BJ (cell line): ENCODE results near the gene SMARCAL1. TPM values are rescaled to one million over a fixed set of nuclear protein-coding genes. Genes with fewer than 3 reads are reported as not detected.

Experiments
- CTCF ChIA-PET: fragments of 350-600 bp; formaldehyde crosslinking; extraction: SDS; loops from one replicate; lab custom pipeline; 2021; ENCODE audit warnings: antibody characterized with exemption, inconsistent platforms; lab: Yijun Ruan, JAX
- POLR2A ChIA-PET: fragments of 300-600 bp; sonication (Branson Sonifier 250); formaldehyde crosslinking; extraction: SDS; loops from one replicate; lab custom pipeline; 2021; ENCODE audit warnings: antibody characterized with exemption; lab: Charles Lee
- DNase-seq: peaks from one replicate; pipeline ENCODE4 v3.0.0-alpha.2; 2011; ENCODE audit warnings: low read depth
- H3K27me3 ChIP-seq: 2 replicates; pipeline ENCODE4 v1.6.0; 2011; ENCODE audit warnings: low read length; ENCODE audit not compliant: control insufficient read depth, insufficient read depth
- H3K36me3 ChIP-seq: 2 replicates; pipeline ENCODE4 v1.5.1; 2011; ENCODE audit warnings: low read length; ENCODE audit not compliant: control insufficient read depth, insufficient read depth
- H3K4me3 ChIP-seq: 2 replicates; pipeline ENCODE4 v1.5.1; 2011; ENCODE audit warnings: low read depth, mild to moderate bottlenecking, control low read depth, low read length
- CTCF ChIP-seq: IDR thresholded peaks from 2 replicates; pipeline ENCODE4 v1.5.1; 2011; ENCODE audit warnings: low read depth, mild to moderate bottlenecking, control low read depth, inconsistent platforms, low read length, moderate library complexity; ENCODE audit not compliant: insufficient read depth
- polyA plus RNA-seq: library from polyadenylated mRNA; depleted of rRNA; stranded (reverse); fragments of >200 nt; gene quantifications from 2 replicates; pipeline ENCODE4 v1.2.3, GENCODE V29; 2011

Gene SMARCAL1
- polyA plus RNA-seq, 1 experiment, result 41.2 TPM

- H3K27me3 ChIP-seq, result no peaks in the 10 kb centered on the region
- ChIA-PET POLR2A (no interaction called here), CTCF (interaction anchor here (0.7 to 1.5 kb wide), 3 partner anchors 9 to 327 kb away, joined by 3 read pairs; no protein-coding TSS in a partner anchor)
- DNase-seq, result no peak
- no peak overlapping the region for H3K4me3 ChIP-seq
- peaks cover 16% of the 10 kb centered on the region for H3K36me3 ChIP-seq
- TF ChIP-seq CTCF, result no peak
Observed at GRCh38 chr2:216448829-216449228, 36.5 kb downstream of the SMARCAL1 start.

DNA sequence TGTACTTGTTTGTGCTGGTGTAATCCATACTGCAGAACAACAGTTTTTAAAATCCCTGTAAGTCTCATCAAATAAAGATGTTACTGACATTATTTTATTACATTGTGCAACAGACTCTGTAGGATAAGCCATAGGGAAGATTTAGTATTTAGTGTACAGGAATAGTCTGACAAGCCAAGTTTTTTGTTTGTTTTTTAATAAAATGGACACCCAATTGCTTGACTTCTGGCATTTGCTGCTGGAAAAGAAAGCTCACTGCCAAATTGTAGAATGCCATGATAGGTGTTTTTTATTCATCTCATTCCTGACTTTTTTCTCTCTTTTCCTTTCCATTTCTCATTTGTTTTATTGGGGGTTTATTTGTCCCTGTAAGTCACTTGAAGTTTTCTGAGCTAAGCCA is 38.1 kb downstream of the SMARCAL1 start:
- H3K36me3 ChIP-seq, result peaks cover 16% of the 10 kb centered on the region
- ChIA-PET CTCF (interaction anchor here (1.0 kb wide), 1 partner anchor 41 kb away, joined by 3 read pairs; no protein-coding TSS in a partner anchor), POLR2A (no interaction called here)
- no peak overlapping the region for H3K4me3 ChIP-seq
- no peak for DNase-seq
- H3K27me3 ChIP-seq, result no peaks in the 10 kb centered on the region
- no peak for TF ChIP-seq CTCF

- ChIA-PET POLR2A (no interaction called here), CTCF (interaction anchor here (1.0 kb wide), 1 partner anchor 40 kb away, joined by 3 read pairs; no protein-coding TSS in a partner anchor)
- TF ChIP-seq CTCF, result no peak
- H3K36me3 ChIP-seq, result peaks cover 16% of the 10 kb centered on the region
- no peak for DNase-seq
- H3K27me3 ChIP-seq, result no peaks in the 10 kb centered on the region
- H3K4me3 ChIP-seq, result no peak overlapping the region
Observed at GRCh38 chr2:216450784-216451183, 38.5 kb downstream of the SMARCAL1 start.

DNA sequence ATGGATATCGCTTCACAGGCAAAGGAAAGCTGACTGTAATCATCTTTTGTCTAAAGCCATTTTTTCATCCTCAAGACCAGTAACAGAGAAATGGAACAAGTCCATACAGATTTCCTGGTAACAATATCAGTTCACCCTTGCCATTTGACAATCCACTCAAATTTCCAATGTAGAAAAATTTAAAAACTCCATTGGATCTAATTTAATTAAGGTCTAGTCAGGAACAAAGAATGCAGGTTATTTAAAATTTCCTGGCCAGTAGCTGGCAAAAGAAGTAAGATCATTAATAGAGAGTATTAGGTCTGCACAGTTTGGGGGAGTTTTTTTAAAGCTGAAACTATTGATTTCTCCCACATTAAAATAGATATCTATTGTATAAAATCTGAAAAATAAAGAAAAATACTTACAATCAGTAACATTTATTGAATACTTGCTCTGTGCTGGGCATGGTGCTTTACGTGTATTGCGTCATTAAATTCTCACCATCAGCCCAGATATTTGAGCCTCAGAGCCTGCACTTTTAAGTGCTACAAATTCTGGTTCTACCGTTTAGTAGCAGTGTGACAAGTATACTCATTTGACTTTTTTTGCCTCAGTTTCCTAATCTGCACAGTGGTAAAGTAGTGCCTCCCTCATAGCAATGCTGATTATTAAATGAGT is 41.8 kb downstream of the SMARCAL1 start:
- H3K36me3 ChIP-seq, result peaks cover 6% of the 10 kb centered on the region
- POLR2A ChIA-PET, result interaction anchor here (0.6 kb wide), 1 partner anchor 20 kb away, joined by 3 read pairs; no protein-coding TSS in a partner anchor
- DNase-seq, result no peak
- TF ChIP-seq CTCF, result no peak
- no peak overlapping the region for H3K4me3 ChIP-seq
- CTCF ChIA-PET, result interaction anchor here (1.4 kb wide), 1 partner anchor 29 kb away, joined by 3 read pairs; no protein-coding TSS in a partner anchor
- no peaks in the 10 kb centered on the region for H3K27me3 ChIP-seq

DNA sequence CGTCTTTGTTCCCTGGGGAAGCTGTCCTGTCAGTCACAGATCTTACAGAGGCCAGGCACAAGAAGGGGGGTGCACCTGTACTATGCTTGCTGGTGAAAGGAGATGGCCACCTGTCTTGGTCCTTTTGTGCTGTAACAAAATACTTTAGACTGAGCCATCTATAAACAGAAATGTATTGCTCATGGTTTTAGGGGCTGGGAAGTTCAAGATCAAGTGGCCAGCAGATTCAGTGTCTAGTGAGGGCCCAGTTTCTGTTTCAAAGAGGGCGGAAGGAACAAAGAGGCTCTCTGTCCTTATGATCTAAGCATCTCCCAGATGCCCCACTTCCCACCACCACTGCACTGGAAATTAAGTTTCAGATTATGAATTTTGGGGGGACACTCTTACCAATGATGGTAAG is 50.9 kb downstream of the SMARCAL1 start:
- CTCF ChIA-PET, result interaction anchor here (1.5 kb wide), 1 partner anchor 12 kb away, joined by 3 read pairs; no protein-coding TSS in a partner anchor
- no peak for TF ChIP-seq CTCF
- Histone ChIP-seq H3K27me3 (no peaks in the 10 kb centered on the region), H3K36me3 (peaks cover 4% of the 10 kb centered on the region), H3K4me3 (no peak overlapping the region)
- no peak for DNase-seq
- POLR2A ChIA-PET, result no interaction called here
